Esophagus muscularis mucosa (tissue), 4 donors: Measurements from ENCODE around the gene MGAT4A. TPM values are rescaled to one million over a fixed set of nuclear protein-coding genes. Genes with fewer than 3 reads are reported as not detected.

ENCODE experiments used
- DNase-seq: peaks from one replicate; pipeline ENCODE4 v3.0.0-alpha.2; 2017; ENCODE audit errors: extremely low spot score
- H3K27ac ChIP-seq, 4 donors: fragments of 200-600 bp; sonication (generic); replicated peaks in 1 of 4; 1 replicate in 3 of 4; 2 replicates in 1 of 4; pipeline ENCODE4 v1.5.1; 2016 to 2019; ENCODE audit warnings: mild to moderate bottlenecking in 1 of 4
- H3K27me3 ChIP-seq, 4 donors: fragments of 200-600 bp; sonication (generic); one replicate each; pipeline versions ENCODE4 v1.5.1 to v1.6.0; 2016 to 2019
- H3K36me3 ChIP-seq, 4 donors: fragments of 200-600 bp; sonication (generic); one replicate each; pipeline ENCODE4 v1.5.1; 2016 to 2019
- H3K4me1 ChIP-seq, 4 donors: fragments of 200-600 bp; sonication (generic); one replicate each; pipeline ENCODE4 v1.5.1; 2016 to 2019
- H3K4me3 ChIP-seq, 4 donors: fragments of 200-600 bp; sonication (generic); 1 replicate in 2 of 4; 2 replicates in 2 of 4; pipeline ENCODE4 v1.5.1; 2016 to 2019; ENCODE audit warnings: mild to moderate bottlenecking in 4 of 4, moderate library complexity in 1 of 4
- H3K9me3 ChIP-seq, 4 donors: fragments of 200-600 bp; sonication (generic); 1 replicate in 3 of 4; 2 replicates in 1 of 4; pipeline ENCODE4 v1.5.1; 2016 to 2019
- CTCF ChIP-seq, 3 experiments: fragments of 200-600 bp in 2 of 3; fragments of 450-650 bp in 1 of 3; sonication (generic) in 2 of 3; IDR thresholded peaks; one replicate each; pipeline ENCODE4 v1.5.1; 2017 to 2019; ENCODE audit warnings: antibody characterized with exemption in 3 of 3, mild to moderate bottlenecking in 2 of 3, moderate library complexity in 1 of 3
- EP300 ChIP-seq: sonication (generic); formaldehyde crosslinking; IDR thresholded peaks from one replicate; pipeline ENCODE4 v1.6.1; 2017; ENCODE audit warnings: antibody characterized with exemption
- POLR2A ChIP-seq: fragments of 450-650 bp; IDR thresholded peaks from one replicate; pipeline ENCODE4 v1.6.1; 2017; ENCODE audit warnings: antibody characterized with exemption, moderate library complexity, mild to moderate bottlenecking, low read depth
- POLR2AphosphoS5 ChIP-seq, 2 donors: sonication (generic); formaldehyde crosslinking; IDR thresholded peaks; one replicate each; pipeline ENCODE4 v1.6.1; 2017; ENCODE audit warnings: antibody characterized with exemption in 2 of 2
- WGBS: methylation state at CpG from one replicate; pipeline ENCODE4 v1.1.5; 2018; 5-methylcytosine and 5-hydroxymethylcytosine counted together
- intact Hi-C: fragments of 100-400 bp; cut with DNase I; formaldehyde crosslinking; loops from one replicate; pipeline ENCODE4 v1.15.1; 2023
- total RNA-seq, 4 donors: library from RNA; depleted of rRNA; stranded (reverse); fragments of >200 nt; gene quantifications; one replicate each; pipeline versions ENCODE4 v1.1.0 to v1.2.1, GENCODE V29; 2016

The MGAT4A gene
- total RNA-seq, 4 donors from 2014 or later = 9.9 to 21.4 (median 15.2) TPM

GRCh38 chr2:98743835-98744234 is 12.9 kb upstream of the MGAT4A start:
- no peaks in the 10 kb centered on the region for H3K27me3 ChIP-seq
- intact Hi-C loops = no loop called here
- 88% methylated on average over 1 of the region's 1 CpG for WGBS

GRCh38 chr2:98739020-98739419 is 8.1 kb upstream of the MGAT4A start:
- no peak overlapping the region for H3K4me3 ChIP-seq
- no peaks in the 10 kb centered on the region for H3K27me3 ChIP-seq
- TF ChIP-seq POLR2A (no peak), CTCF (IDR thresholded peaks at IDR 0.05) (no peak), POLR2AphosphoS5 (IDR thresholded peaks at IDR 0.05) (no peak), EP300 (no peak)
- H3K9me3 ChIP-seq = no peaks in the 10 kb centered on the region
- no peak for DNase-seq
- H3K27ac ChIP-seq = no peak overlapping the region
- no peaks in the 10 kb centered on the region for H3K36me3 ChIP-seq
- H3K4me1 ChIP-seq = peaks cover 0 to 3% (median 0%) of the 10 kb centered on the region in 4 donors
- intact Hi-C loops = no loop called here

More at GRCh38 chr2:98743835-98744234, 12.9 kb upstream of the MGAT4A start:
- Histone ChIP-seq H3K27ac (no peak overlapping the region), H3K4me1 (peaks cover 0 to 10% (median 0%) of the 10 kb centered on the region in 4 donors), H3K4me3 (no peak overlapping the region), H3K9me3 (no peaks in the 10 kb centered on the region), H3K36me3 (no peaks in the 10 kb centered on the region)
- no peak for TF ChIP-seq CTCF (IDR thresholded peaks at IDR 0.05)
- TF ChIP-seq EP300 = no peak
- DNase-seq = no peak

GRCh38 chr2:98738304-98738703 is 7.4 kb upstream of the MGAT4A start:
- Histone ChIP-seq H3K27me3 (no peaks in the 10 kb centered on the region), H3K27ac (no peak overlapping the region), H3K4me3 (no peak overlapping the region), H3K9me3 (no peaks in the 10 kb centered on the region), H3K36me3 (no peaks in the 10 kb centered on the region), H3K4me1 (no peaks in the 10 kb centered on the region)
- 88% methylated on average over 3 of the region's 3 CpGs for WGBS
- DNase-seq = no peak
- TF ChIP-seq POLR2AphosphoS5 (IDR thresholded peaks at IDR 0.05) (no peak), CTCF (IDR thresholded peaks at IDR 0.05) (no peak), POLR2A (no peak), EP300 (no peak)
- intact Hi-C loops = no loop called here

GRCh38 chr2:98737848-98738247 is 6.9 kb upstream of the MGAT4A start:
- TF ChIP-seq CTCF (IDR thresholded peaks at IDR 0.05) = no peak
- TF ChIP-seq EP300 = no peak
- TF ChIP-seq POLR2A = no peak
- no peak for TF ChIP-seq POLR2AphosphoS5 (IDR thresholded peaks at IDR 0.05)
- intact Hi-C loops = no loop called here

GRCh38 chr2:98736464-98736889 is 5.5 kb upstream of the MGAT4A start:
- peaks cover 6 to 14% (median 10%) of the 10 kb centered on the region in 4 donors for H3K4me1 ChIP-seq
- WGBS = 93% methylated on average over 2 of the region's 2 CpGs
- no peak overlapping the region for H3K4me3 ChIP-seq
- intact Hi-C loops = no loop called here
- no peaks in the 10 kb centered on the region for H3K9me3 ChIP-seq
- no peak for DNase-seq
- TF ChIP-seq EP300 = no peak
- no peak for TF ChIP-seq CTCF (IDR thresholded peaks at IDR 0.05)
- TF ChIP-seq POLR2A = no peak
- no peak for TF ChIP-seq POLR2AphosphoS5 (IDR thresholded peaks at IDR 0.05)
- no peak overlapping the region for H3K27ac ChIP-seq
- H3K27me3 ChIP-seq = no peaks in the 10 kb centered on the region
- no peaks in the 10 kb centered on the region for H3K36me3 ChIP-seq

More at GRCh38 chr2:98737848-98738247, 6.9 kb upstream of the MGAT4A start:
- Histone ChIP-seq H3K4me3 (no peak overlapping the region), H3K27ac (no peak overlapping the region), H3K4me1 (peaks cover 0 to under 1% (median 0%) of the 10 kb centered on the region in 4 donors), H3K36me3 (no peaks in the 10 kb centered on the region), H3K9me3 (no peaks in the 10 kb centered on the region), H3K27me3 (no peaks in the 10 kb centered on the region)
- 93% methylated on average over 4 of the region's 4 CpGs for WGBS
- DNase-seq = no peak
